ENCODE data around the gene SLC23A2. TPM values are rescaled to one million over a fixed set of nuclear protein-coding genes. Genes with fewer than 3 reads are reported as not detected.

Gene SLC23A2
- polyA plus RNA-seq, 1 of the 3 experiments (the other 2 are of a cell fraction), result 14.0 TPM

DNA sequence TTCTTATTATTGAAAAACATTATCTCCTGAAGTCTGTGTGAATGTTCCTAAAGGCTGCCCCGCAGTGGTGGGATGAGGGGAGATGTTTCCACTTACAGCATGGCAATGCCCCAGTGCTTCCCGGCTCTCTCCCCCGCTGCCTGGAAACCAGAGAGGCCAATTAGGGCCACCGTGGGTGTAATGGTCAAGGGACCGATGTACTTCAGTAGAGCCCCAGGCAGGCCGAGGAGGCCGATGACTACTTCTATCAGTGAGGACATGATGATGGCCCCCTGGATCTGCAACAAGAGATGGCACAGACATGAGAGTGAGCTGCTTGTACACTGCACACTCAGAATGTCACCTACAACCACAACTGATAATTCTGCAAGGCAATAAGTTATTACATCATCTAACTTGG, 117.8 kb downstream of the SLC23A2 start:
- no peak overlapping the region for H3K4me2 ChIP-seq
- no peak overlapping the region for H3K9ac ChIP-seq
- WGBS (ENCODE audit: low lambda C conversion rate), result 100% methylated on average over 2 of the region's 7 CpGs
- H3K4me3 ChIP-seq (ENCODE audit: low read depth in 2 of 2, low read length in 1 of 2), result no peak overlapping the region
- no peaks in the 10 kb centered on the region for H3K9me3 ChIP-seq
- H3K4me1 ChIP-seq (ENCODE audit: control insufficient read depth in 1 of 2, insufficient read depth in 2 of 2, low read depth in 1 of 2, low read length in 1 of 2), result peaks cover 0 to 5% of the 10 kb centered on the region in 2 experiments; a peak in 1 of 4 replicates
- H3K27ac ChIP-seq (ENCODE audit: low read depth in 2 of 2, low read length in 1 of 2), result no peak overlapping the region
- no peaks in the 10 kb centered on the region for H3K9me2 ChIP-seq
- no peaks in the 10 kb centered on the region for H4K20me1 ChIP-seq (ENCODE audit: insufficient read depth)
- TF ChIP-seq CHD2 (IDR thresholded peaks at IDR 0.05; ENCODE audit: low read length, partially characterized antibody) (no peak), RCOR1 (IDR thresholded peaks at IDR 0.05; ENCODE audit: low read length) (no peak), FOXM1 (IDR thresholded peaks at IDR 0.05; ENCODE audit: low read depth) (no peak), TEAD4 (IDR thresholded peaks at IDR 0.05; ENCODE audit: borderline replicate concordance, insufficient read depth) (no peak), SIN3A (IDR thresholded peaks at IDR 0.05; ENCODE audit: borderline replicate concordance, low read depth, low read length) (no peak), YY1 (IDR thresholded peaks at IDR 0.05; ENCODE audit: low read depth) (no peak), EP300 (IDR thresholded peaks at IDR 0.05; ENCODE audit: borderline replicate concordance in 1 of 2, low read depth in 1 of 2, low read length in 1 of 2) (no peak), SMC3 (IDR thresholded peaks at IDR 0.05; ENCODE audit: low read depth, low read length) (no peak), RFX5 (IDR thresholded peaks at IDR 0.05; ENCODE audit: low read length) (no peak), GABPA (IDR thresholded peaks at IDR 0.05; ENCODE audit: low read depth) (no peak)
- TF ChIP-seq, protein P1, sequence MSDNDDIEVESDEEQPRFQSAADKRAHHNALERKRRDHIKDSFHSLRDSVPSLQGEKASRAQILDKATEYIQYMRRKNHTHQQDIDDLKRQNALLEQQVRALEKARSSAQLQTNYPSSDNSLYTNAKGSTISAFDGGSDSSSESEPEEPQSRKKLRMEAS (IDR thresholded peaks at IDR 0.05; ENCODE audit: low read depth), result no peak
- TF ChIP-seq, protein P2, sequence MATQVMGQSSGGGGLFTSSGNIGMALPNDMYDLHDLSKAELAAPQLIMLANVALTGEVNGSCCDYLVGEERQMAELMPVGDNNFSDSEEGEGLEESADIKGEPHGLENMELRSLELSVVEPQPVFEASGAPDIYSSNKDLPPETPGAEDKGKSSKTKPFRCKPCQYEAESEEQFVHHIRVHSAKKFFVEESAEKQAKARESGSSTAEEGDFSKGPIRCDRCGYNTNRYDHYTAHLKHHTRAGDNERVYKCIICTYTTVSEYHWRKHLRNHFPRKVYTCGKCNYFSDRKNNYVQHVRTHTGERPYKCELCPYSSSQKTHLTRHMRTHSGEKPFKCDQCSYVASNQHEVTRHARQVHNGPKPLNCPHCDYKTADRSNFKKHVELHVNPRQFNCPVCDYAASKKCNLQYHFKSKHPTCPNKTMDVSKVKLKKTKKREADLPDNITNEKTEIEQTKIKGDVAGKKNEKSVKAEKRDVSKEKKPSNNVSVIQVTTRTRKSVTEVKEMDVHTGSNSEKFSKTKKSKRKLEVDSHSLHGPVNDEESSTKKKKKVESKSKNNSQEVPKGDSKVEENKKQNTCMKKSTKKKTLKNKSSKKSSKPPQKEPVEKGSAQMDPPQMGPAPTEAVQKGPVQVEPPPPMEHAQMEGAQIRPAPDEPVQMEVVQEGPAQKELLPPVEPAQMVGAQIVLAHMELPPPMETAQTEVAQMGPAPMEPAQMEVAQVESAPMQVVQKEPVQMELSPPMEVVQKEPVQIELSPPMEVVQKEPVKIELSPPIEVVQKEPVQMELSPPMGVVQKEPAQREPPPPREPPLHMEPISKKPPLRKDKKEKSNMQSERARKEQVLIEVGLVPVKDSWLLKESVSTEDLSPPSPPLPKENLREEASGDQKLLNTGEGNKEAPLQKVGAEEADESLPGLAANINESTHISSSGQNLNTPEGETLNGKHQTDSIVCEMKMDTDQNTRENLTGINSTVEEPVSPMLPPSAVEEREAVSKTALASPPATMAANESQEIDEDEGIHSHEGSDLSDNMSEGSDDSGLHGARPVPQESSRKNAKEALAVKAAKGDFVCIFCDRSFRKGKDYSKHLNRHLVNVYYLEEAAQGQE (IDR thresholded peaks at IDR 0.05; ENCODE audit: low read depth, low read length), result no peak
- TF ChIP-seq, protein P3, sequence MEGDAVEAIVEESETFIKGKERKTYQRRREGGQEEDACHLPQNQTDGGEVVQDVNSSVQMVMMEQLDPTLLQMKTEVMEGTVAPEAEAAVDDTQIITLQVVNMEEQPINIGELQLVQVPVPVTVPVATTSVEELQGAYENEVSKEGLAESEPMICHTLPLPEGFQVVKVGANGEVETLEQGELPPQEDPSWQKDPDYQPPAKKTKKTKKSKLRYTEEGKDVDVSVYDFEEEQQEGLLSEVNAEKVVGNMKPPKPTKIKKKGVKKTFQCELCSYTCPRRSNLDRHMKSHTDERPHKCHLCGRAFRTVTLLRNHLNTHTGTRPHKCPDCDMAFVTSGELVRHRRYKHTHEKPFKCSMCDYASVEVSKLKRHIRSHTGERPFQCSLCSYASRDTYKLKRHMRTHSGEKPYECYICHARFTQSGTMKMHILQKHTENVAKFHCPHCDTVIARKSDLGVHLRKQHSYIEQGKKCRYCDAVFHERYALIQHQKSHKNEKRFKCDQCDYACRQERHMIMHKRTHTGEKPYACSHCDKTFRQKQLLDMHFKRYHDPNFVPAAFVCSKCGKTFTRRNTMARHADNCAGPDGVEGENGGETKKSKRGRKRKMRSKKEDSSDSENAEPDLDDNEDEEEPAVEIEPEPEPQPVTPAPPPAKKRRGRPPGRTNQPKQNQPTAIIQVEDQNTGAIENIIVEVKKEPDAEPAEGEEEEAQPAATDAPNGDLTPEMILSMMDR (IDR thresholded peaks at IDR 0.05), result no peak
- ChIA-PET POLR2A (no interaction called here), CTCF (no interaction called here)
- no peaks in the 10 kb centered on the region for H3K27me3 ChIP-seq (ENCODE audit: insufficient read depth)
- H3K79me2 ChIP-seq (ENCODE audit: insufficient read depth), result no peaks in the 10 kb centered on the region
- no peak overlapping the region for H2AFZ ChIP-seq (ENCODE audit: low read depth)
- H3K36me3 ChIP-seq (replicated peaks in 1 of 2; ENCODE audit: control insufficient read depth in 1 of 2, insufficient read depth in 2 of 2, low read length in 1 of 2), result peaks cover 3 to 22% of the 10 kb centered on the region in 2 experiments
- no peak for DNase-seq
- H3F3A ChIP-seq (replicated peaks; ENCODE audit: insufficient read depth), result no peaks in the 10 kb centered on the region
